ENCODE measurements around the gene RASA4B.
A peak's percentile ranks its signal among the peaks of the same experiment; 100 is the strongest.
"Not testable (repeated sequence)": the region's sequence is repeated elsewhere in the genome, so short reads cannot be mapped to it uniquely, and the experiment has no call there.

The RASA4B gene

GRCh38 chr7:102517550-102518147 is at the start of gene RASA4B:
Gene RASA4B, minus strand, starts transcription at chr7:102517777. Its CDS starts 67 bp downstream, at chr7:102517710.
- H3K27ac ChIP-seq, result not testable (repeated sequence)
- peak within 1 kb of the TSS in 2 of 7 experiments; percentile 13 to 36 for H3K4me3 ChIP-seq

GRCh38 chr7:102550808-102551422 is 33.3 kb upstream of the RASA4B start, which contains the start of gene SPDYE2:
Gene SPDYE2, plus strand, starts transcription at chr7:102551226. Its CDS starts 2,030 bp downstream, at chr7:102553256.
- H3K27ac ChIP-seq, H3K4me3 ChIP-seq: not testable (repeated sequence)

- not testable (repeated sequence) for H3K27ac ChIP-seq
Measured at GRCh38 chr7:102546353-102546752, 28.8 kb upstream of the RASA4B start.

GRCh38 chr7:102545288-102545687 is 27.7 kb upstream of the RASA4B start:
- H3K4me3 ChIP-seq, H3K27ac ChIP-seq: not testable (repeated sequence)

More at GRCh38 chr7:102546353-102546752, 28.8 kb upstream of the RASA4B start:
- H3K4me3 ChIP-seq, result not testable (repeated sequence)

- H3K4me3 ChIP-seq, H3K27ac ChIP-seq: not testable (repeated sequence)
Measured at GRCh38 chr7:102544372-102544771, 26.8 kb upstream of the RASA4B start.

GRCh38 chr7:102543596-102543995 is 26.0 kb upstream of the RASA4B start, which contains the start of gene UPK3BL2:
Gene UPK3BL2, minus strand, starts transcription at chr7:102543696. Its CDS starts 60 bp downstream, at chr7:102543636.
- not testable (repeated sequence) for H3K4me3 ChIP-seq, H3K27ac ChIP-seq

GRCh38 chr7:102542771-102543170 is 25.2 kb upstream of the RASA4B start:
- H3K4me3 ChIP-seq, H3K27ac ChIP-seq: not testable (repeated sequence)

- H3K27ac ChIP-seq, H3K4me3 ChIP-seq: not testable (repeated sequence)
Measured at GRCh38 chr7:102542083-102542482, 24.5 kb upstream of the RASA4B start.

- not testable (repeated sequence) for H3K27ac ChIP-seq
Measured at GRCh38 chr7:102540604-102541003, 23.0 kb upstream of the RASA4B start.

GRCh38 chr7:102535062-102535615 is 17.6 kb upstream of the RASA4B start:
- not testable (repeated sequence) for H3K27ac ChIP-seq, H3K4me3 ChIP-seq

More at GRCh38 chr7:102540604-102541003, 23.0 kb upstream of the RASA4B start:
- not testable (repeated sequence) for H3K4me3 ChIP-seq

GRCh38 chr7:102532127-102532526 is 14.6 kb upstream of the RASA4B start:
- H3K4me3 ChIP-seq, H3K27ac ChIP-seq: not testable (repeated sequence)

GRCh38 chr7:102531583-102531982 is 14.0 kb upstream of the RASA4B start:
- H3K4me3 ChIP-seq, H3K27ac ChIP-seq: not testable (repeated sequence)

GRCh38 chr7:102527822-102528793 is 10.5 kb upstream of the RASA4B start:
- H3K27ac ChIP-seq, result not testable (repeated sequence)

GRCh38 chr7:102527182-102527581 is 9.6 kb upstream of the RASA4B start:
- not testable (repeated sequence) for H3K27ac ChIP-seq, H3K4me3 ChIP-seq

More at GRCh38 chr7:102527822-102528793, 10.5 kb upstream of the RASA4B start:
- H3K4me3 ChIP-seq, result not testable (repeated sequence)

GRCh38 chr7:102524803-102525202 is 7.2 kb upstream of the RASA4B start:
- H3K27ac ChIP-seq, H3K4me3 ChIP-seq: not testable (repeated sequence)

- H3K4me3 ChIP-seq, H3K27ac ChIP-seq: not testable (repeated sequence)
Measured at GRCh38 chr7:102520797-102521196, 3.2 kb upstream of the RASA4B start.

GRCh38 chr7:102516951-102517350 is 626 bp downstream of the RASA4B start:
- not testable (repeated sequence) for H3K4me3 ChIP-seq, H3K27ac ChIP-seq

GRCh38 chr7:102515889-102516288 is 1.7 kb downstream of the RASA4B start:
- not testable (repeated sequence) for H3K27ac ChIP-seq, H3K4me3 ChIP-seq

GRCh38 chr7:102514881-102515721 is 2.5 kb downstream of the RASA4B start:
- H3K4me3 ChIP-seq, H3K27ac ChIP-seq: not testable (repeated sequence)
